H1 (cell line): ENCODE measurements around the gene IGFBP3.

ENCODE experiments used
- CEBPB ChIP-seq: IDR thresholded peaks from 2 replicates; pipeline ENCODE4 v1.6.1; 2012; ENCODE audit warnings: low read depth, low read length
- EP300 ChIP-seq, 2 experiments: IDR thresholded peaks; 1 replicate in 1 of 2; 2 replicates in 1 of 2; pipeline ENCODE4 v1.6.1; 2011 to 2012; ENCODE audit warnings: low read depth in 2 of 2, low read length in 2 of 2, mild to moderate bottlenecking in 2 of 2, borderline replicate concordance in 1 of 2, inconsistent platforms in 1 of 2, moderate library complexity in 1 of 2
- EZH2 ChIP-seq: fragments of 200-600 bp; sonication (generic); IDR thresholded peaks from 2 replicates; pipeline ENCODE4 v1.7.1; 2012; ENCODE audit warnings: low read depth, mild to moderate bottlenecking, moderate library complexity, low read length, inconsistent platforms; ENCODE audit not compliant: severe bottlenecking
- FOSL1 ChIP-seq: IDR thresholded peaks from 2 replicates; pipeline ENCODE4 v1.6.1; 2011; ENCODE audit warnings: mild to moderate bottlenecking, low read depth, low read length, moderate library complexity; ENCODE audit not compliant: insufficient read depth
- POLR2A ChIP-seq, 2 experiments: IDR thresholded peaks; 1 replicate in 1 of 2; 2 replicates in 1 of 2; pipeline ENCODE4 v1.6.1; 2011; ENCODE audit warnings: low read depth in 2 of 2, low read length in 2 of 2, mild to moderate bottlenecking in 2 of 2; ENCODE audit errors: control extremely low read depth in 1 of 2
- POLR2AphosphoS5 ChIP-seq: IDR thresholded peaks from 2 replicates; pipeline ENCODE4 v1.6.1; 2011; ENCODE audit warnings: low read depth, low read length
- TF ChIP-seq, protein P1 (sequence below), 3 experiments: IDR thresholded peaks; 1 replicate in 2 of 3; 2 replicates in 1 of 3; pipeline versions ENCODE4 v1.5.1 to v1.6.1; 2011; ENCODE audit warnings: low read length in 3 of 3, mild to moderate bottlenecking in 3 of 3, inconsistent platforms in 2 of 3, low read depth in 1 of 3, moderate library complexity in 1 of 3; ENCODE audit not compliant: insufficient read depth in 1 of 3; ENCODE audit errors: control extremely low read depth in 1 of 3

DNA sequence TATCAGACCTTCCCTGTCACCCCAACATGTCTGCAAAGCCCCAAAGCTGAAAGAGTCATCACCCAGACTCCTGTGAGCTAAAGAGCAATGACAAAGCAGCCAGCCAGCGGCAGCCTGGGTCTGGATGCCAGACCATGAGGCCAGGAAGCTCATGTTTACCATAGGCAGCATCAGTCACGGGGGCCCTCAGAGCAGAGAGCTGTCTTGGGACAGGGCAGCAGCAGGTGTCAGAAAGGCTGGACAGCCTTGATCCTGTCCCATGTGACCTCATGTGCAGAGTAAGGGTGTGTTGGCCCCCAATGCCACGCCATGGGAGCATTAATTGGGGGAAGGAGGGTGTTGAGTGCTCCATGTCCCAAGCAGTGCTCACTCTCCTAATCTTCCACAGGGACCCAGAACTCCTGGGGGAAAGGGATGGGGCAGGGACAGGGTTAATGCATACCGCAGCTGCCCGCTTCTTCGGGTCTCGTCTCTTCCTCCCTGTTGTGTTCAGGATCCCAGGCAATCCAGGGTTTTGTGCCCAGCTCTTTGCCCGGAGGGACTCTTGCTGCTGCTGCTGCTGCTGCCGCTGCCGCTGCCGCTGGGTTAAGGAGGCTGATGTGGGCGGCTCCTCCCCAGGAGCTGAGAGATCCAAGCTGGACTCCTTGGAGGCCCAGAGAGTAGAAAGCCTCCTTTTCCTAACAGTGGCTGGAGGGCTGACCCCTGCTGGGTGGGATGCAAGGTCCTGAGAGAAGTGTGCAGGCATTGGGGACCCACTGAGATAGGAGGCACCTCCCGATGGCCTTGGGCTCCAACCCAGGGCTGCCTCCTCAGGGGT is 55.3 kb downstream of the IGFBP3 start:
- TF ChIP-seq, protein P1, sequence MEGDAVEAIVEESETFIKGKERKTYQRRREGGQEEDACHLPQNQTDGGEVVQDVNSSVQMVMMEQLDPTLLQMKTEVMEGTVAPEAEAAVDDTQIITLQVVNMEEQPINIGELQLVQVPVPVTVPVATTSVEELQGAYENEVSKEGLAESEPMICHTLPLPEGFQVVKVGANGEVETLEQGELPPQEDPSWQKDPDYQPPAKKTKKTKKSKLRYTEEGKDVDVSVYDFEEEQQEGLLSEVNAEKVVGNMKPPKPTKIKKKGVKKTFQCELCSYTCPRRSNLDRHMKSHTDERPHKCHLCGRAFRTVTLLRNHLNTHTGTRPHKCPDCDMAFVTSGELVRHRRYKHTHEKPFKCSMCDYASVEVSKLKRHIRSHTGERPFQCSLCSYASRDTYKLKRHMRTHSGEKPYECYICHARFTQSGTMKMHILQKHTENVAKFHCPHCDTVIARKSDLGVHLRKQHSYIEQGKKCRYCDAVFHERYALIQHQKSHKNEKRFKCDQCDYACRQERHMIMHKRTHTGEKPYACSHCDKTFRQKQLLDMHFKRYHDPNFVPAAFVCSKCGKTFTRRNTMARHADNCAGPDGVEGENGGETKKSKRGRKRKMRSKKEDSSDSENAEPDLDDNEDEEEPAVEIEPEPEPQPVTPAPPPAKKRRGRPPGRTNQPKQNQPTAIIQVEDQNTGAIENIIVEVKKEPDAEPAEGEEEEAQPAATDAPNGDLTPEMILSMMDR (IDR thresholded peaks at IDR 0.05; ENCODE audit: control extremely low read depth in 1 of 3, insufficient read depth in 1 of 3, low read depth in 1 of 3, low read length in 3 of 3) = no peak
- TF ChIP-seq FOSL1 = no peak
- no peak for TF ChIP-seq POLR2A (IDR thresholded peaks at IDR 0.05; ENCODE audit: control extremely low read depth in 1 of 2, low read depth in 2 of 2, low read length in 2 of 2)
- TF ChIP-seq EP300 (IDR thresholded peaks at IDR 0.05; ENCODE audit: borderline replicate concordance in 1 of 2, low read depth in 2 of 2, low read length in 2 of 2) = no peak
- TF ChIP-seq CEBPB = no peak
- TF ChIP-seq POLR2AphosphoS5 = no peak
- TF ChIP-seq EZH2 = no peak
